Mesenchymal stem cell (in vitro differentiated cells and primary cell): Measurements from ENCODE around the gene C2orf80.

ENCODE experiments used
- DNase-seq: peaks from one replicate; pipeline ENCODE4 v3.0.0-alpha.2; 2013
- H2AFZ ChIP-seq: one replicate; pipeline ENCODE4 v1.6.1; 2013; ENCODE audit warnings: low read depth, mild to moderate bottlenecking, control low read depth, inconsistent platforms, low read length, moderate library complexity
- H2AK5ac ChIP-seq: 2 replicates; pipeline ENCODE4 v1.6.1; 2013; ENCODE audit warnings: low read length, moderate library complexity, mild to moderate bottlenecking, inconsistent platforms; ENCODE audit not compliant: severe bottlenecking
- H2BK120ac ChIP-seq: one replicate; pipeline ENCODE4 v1.6.1; 2013; ENCODE audit warnings: low read depth, mild to moderate bottlenecking, inconsistent platforms, low read length, moderate library complexity
- H2BK12ac ChIP-seq, 2 experiments: one replicate each; pipeline ENCODE4 v1.6.1; 2013; ENCODE audit warnings: inconsistent platforms in 2 of 2, low read length in 2 of 2, mild to moderate bottlenecking in 2 of 2, moderate library complexity in 2 of 2, control low read depth in 1 of 2
- H2BK15ac ChIP-seq: one replicate; pipeline ENCODE4 v1.6.1; 2013; ENCODE audit warnings: mild to moderate bottlenecking, low read depth, inconsistent platforms; ENCODE audit not compliant: poor library complexity, severe bottlenecking
- H2BK5ac ChIP-seq: 2 replicates; pipeline ENCODE4 v1.6.1; 2013; ENCODE audit warnings: low read depth, mild to moderate bottlenecking, low read length, control low read depth, inconsistent platforms; ENCODE audit not compliant: poor library complexity, severe bottlenecking
- H3K14ac ChIP-seq, 2 experiments: one replicate each; pipeline ENCODE4 v1.6.1; 2013; ENCODE audit warnings: inconsistent platforms in 2 of 2, low read length in 2 of 2, control low read depth in 1 of 2, mild to moderate bottlenecking in 1 of 2, moderate library complexity in 1 of 2
- H3K18ac ChIP-seq, 2 experiments: one replicate each; pipeline ENCODE4 v1.6.1; 2013; ENCODE audit warnings: inconsistent platforms in 2 of 2, low read length in 2 of 2, control low read depth in 1 of 2, low read depth in 1 of 2, mild to moderate bottlenecking in 1 of 2
- H3K23ac ChIP-seq, 2 experiments: one replicate each; pipeline ENCODE4 v1.6.1; 2013; ENCODE audit warnings: inconsistent platforms in 2 of 2, low read length in 2 of 2, mild to moderate bottlenecking in 2 of 2, moderate library complexity in 2 of 2, control low read depth in 1 of 2
- H3K27ac ChIP-seq: 2 replicates; pipeline ENCODE4 v1.5.1; 2013; ENCODE audit warnings: mild to moderate bottlenecking, moderate library complexity, low read length, control low read depth, inconsistent platforms; ENCODE audit not compliant: poor library complexity, severe bottlenecking
- H3K27me3 ChIP-seq, 2 experiments: 2 replicates each; pipeline versions ENCODE4 v1.6.1 to v1.7.0; 2013; ENCODE audit warnings: low read length in 2 of 2, mild to moderate bottlenecking in 2 of 2, moderate library complexity in 2 of 2, control low read depth in 1 of 2, inconsistent platforms in 1 of 2; ENCODE audit not compliant: control insufficient read depth in 1 of 2, insufficient read depth in 1 of 2
- H3K36me3 ChIP-seq, 2 experiments: 2 replicates each; pipeline versions ENCODE4 v1.6.1 to v1.7.0; 2013; ENCODE audit warnings: low read length in 2 of 2, control low read depth in 1 of 2, inconsistent platforms in 1 of 2, low read depth in 1 of 2, mild to moderate bottlenecking in 1 of 2; ENCODE audit not compliant: insufficient read depth in 2 of 2, control insufficient read depth in 1 of 2
- H3K4ac ChIP-seq, 2 experiments: one replicate each; pipeline ENCODE4 v1.6.1; 2013; ENCODE audit warnings: inconsistent platforms in 2 of 2, low read length in 2 of 2, mild to moderate bottlenecking in 2 of 2, moderate library complexity in 2 of 2, control low read depth in 1 of 2, low read depth in 1 of 2
- H3K4me1 ChIP-seq: 2 replicates; pipeline ENCODE4 v1.6.1; 2013; ENCODE audit warnings: low read depth, low read length, control low read depth; ENCODE audit not compliant: control insufficient read depth, insufficient read depth
- H3K4me2 ChIP-seq: 2 replicates; pipeline ENCODE4 v1.6.1; 2013; ENCODE audit warnings: low read length, mild to moderate bottlenecking, inconsistent platforms; ENCODE audit not compliant: poor library complexity, severe bottlenecking
- H3K4me3 ChIP-seq, 2 experiments: 2 replicates each; pipeline versions ENCODE4 v1.5.1 to v1.7.0; 2013; ENCODE audit warnings: low read length in 2 of 2, mild to moderate bottlenecking in 2 of 2, control low read depth in 1 of 2, low read depth in 1 of 2; ENCODE audit not compliant: insufficient read depth in 1 of 2
- H3K79me1 ChIP-seq: replicated peaks from 2 replicates; pipeline ENCODE4 v1.6.1; 2013; ENCODE audit warnings: mild to moderate bottlenecking, control low read depth, low read length, inconsistent platforms; ENCODE audit not compliant: poor library complexity, severe bottlenecking
- H3K9ac ChIP-seq: 2 replicates; pipeline ENCODE4 v1.7.0; 2013; ENCODE audit warnings: mild to moderate bottlenecking, low read length, moderate library complexity
- H3K9me3 ChIP-seq: 2 replicates; pipeline ENCODE4 v1.7.0; 2013; ENCODE audit warnings: mild to moderate bottlenecking, low read length; ENCODE audit not compliant: control insufficient read depth
- H4K8ac ChIP-seq: one replicate; pipeline ENCODE4 v1.6.1; 2013; ENCODE audit warnings: inconsistent platforms, mild to moderate bottlenecking, low read length, moderate library complexity
- H4K91ac ChIP-seq: one replicate; pipeline ENCODE4 v1.6.1; 2013; ENCODE audit warnings: mild to moderate bottlenecking, low read length, inconsistent platforms
- WGBS: methylation state at CpG from one replicate; pipeline ENCODE4 v1.1.7; 2013; ENCODE audit warnings: mixed read lengths; 5-methylcytosine and 5-hydroxymethylcytosine counted together

C2orf80 gene

GRCh38 chr2:208172125-208172524, 17.7 kb downstream of the C2orf80 start:
- Histone ChIP-seq H3K79me1 (no peaks in the 10 kb centered on the region), H3K9ac (no peak overlapping the region), H2AK5ac (no peak overlapping the region), H2BK120ac (no peak overlapping the region), H2BK15ac (no peak overlapping the region), H3K23ac (no peak overlapping the region), H3K4me1 (no peaks in the 10 kb centered on the region), H2BK5ac (no peak overlapping the region), H3K27ac (no peak overlapping the region), H3K14ac (no peak overlapping the region), H3K4me3 (no peak overlapping the region), H3K4me2 (no peak overlapping the region), H3K36me3 (no peaks in the 10 kb centered on the region), H3K4ac (no peak overlapping the region), H2AFZ (no peak overlapping the region), H4K8ac (no peak overlapping the region), H3K27me3 (no peaks in the 10 kb centered on the region), H3K18ac (no peak overlapping the region), H4K91ac (no peak overlapping the region), H3K9me3 (no peaks in the 10 kb centered on the region), H2BK12ac (no peak overlapping the region)
- WGBS = 89% methylated on average over 4 of the region's 4 CpGs
- no peak for DNase-seq

DNA sequence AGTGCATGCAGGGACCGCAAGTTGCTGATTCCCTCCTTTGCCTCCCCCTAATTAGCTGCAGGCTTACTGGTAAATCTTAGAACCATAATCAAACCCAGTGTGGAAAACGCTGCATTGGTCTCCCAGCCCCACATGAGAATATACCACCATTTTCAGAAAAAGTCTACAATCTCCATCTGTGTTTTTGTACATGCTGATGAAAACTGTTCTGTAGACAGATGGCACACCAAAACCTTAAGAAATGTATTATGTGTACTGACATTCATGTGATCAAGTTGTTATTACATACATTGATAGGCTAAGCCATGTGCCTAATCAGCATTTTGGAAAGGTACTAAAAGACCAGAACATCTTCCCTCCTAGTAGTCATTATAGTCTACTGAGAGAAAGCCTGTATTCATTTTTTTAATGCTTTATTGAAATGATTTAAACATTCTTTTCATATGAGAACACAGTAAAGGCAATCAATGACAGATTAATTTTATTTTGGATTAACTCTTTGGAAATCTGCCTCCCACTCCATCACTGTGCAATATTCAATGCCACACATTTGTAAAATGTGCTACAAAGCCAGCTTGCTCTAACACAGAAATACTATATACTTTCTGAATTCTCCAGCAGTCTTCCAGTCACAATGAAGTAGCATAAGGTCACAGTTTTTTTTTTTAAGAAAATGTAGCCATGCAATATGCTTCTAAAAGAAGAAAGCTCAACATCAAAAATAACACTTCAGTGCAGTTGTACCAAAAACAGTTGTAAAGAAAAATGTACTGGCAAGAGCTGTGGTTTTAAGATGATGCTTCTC, 24.7 kb downstream of the C2orf80 start:
- no peak for DNase-seq
- H3K36me3 ChIP-seq = no peaks in the 10 kb centered on the region
- no peak overlapping the region for H3K4me2 ChIP-seq
- WGBS = 76% methylated on average over 1 of the region's 2 CpGs
- H3K27me3 ChIP-seq = peaks cover 4 to 6% of the 10 kb centered on the region in 2 experiments
- no peak overlapping the region for H3K4me3 ChIP-seq
- H2BK15ac ChIP-seq = no peak overlapping the region
- no peak overlapping the region for H4K8ac ChIP-seq
- no peak overlapping the region for H3K27ac ChIP-seq
- H3K4me1 ChIP-seq = no peaks in the 10 kb centered on the region
- no peak overlapping the region for H3K18ac ChIP-seq
- H3K4ac ChIP-seq = no peak overlapping the region
- no peak overlapping the region for H2AK5ac ChIP-seq
- no peak overlapping the region for H4K91ac ChIP-seq
- no peak overlapping the region for H3K9ac ChIP-seq
- no peaks in the 10 kb centered on the region for H3K79me1 ChIP-seq
- H3K23ac ChIP-seq = no peak overlapping the region
- no peak overlapping the region for H2AFZ ChIP-seq
- no peak overlapping the region for H2BK5ac ChIP-seq
- H3K9me3 ChIP-seq = no peaks in the 10 kb centered on the region
- no peak overlapping the region for H3K14ac ChIP-seq
- H2BK120ac ChIP-seq = no peak overlapping the region
- H2BK12ac ChIP-seq = no peak overlapping the region

DNA sequence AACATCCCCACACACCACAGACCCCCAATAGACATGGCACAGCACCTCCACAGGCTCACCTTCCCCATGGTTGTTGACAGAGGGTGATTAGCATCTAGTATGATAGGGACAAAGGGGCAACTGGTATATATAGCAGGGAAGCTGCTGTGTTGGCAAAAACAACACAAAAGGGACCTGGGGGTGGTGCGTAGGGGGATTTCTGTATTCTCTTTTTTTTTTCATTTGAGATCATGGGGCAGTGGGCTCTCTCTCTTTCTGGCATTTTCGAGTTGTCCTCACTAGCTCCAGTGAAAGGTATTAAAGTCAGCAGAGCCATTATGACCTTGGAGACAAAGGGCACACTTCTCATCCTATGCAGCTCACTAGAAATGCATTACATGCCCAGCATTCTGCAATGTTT, 26.3 kb downstream of the C2orf80 start, which contains the start of gene CRYGA:
Gene CRYGA, minus strand, starts transcription at position 101 of the 400 bp plus-strand sequence. Its CDS starts 33 bp downstream, at position 68.
- H3K4ac ChIP-seq = no peak within 1 kb of the TSS
- no peak within 1 kb of the TSS for H2BK120ac ChIP-seq
- no peaks in the 10 kb centered on the region for H3K79me1 ChIP-seq
- no peak within 1 kb of the TSS for H2AFZ ChIP-seq
- H2BK12ac ChIP-seq = no peak within 1 kb of the TSS
- 48% methylated on average over 2 of the region's 2 CpGs for WGBS
- no peak within 1 kb of the TSS for H3K4me3 ChIP-seq
- H3K36me3 ChIP-seq = no peaks in the 10 kb centered on the region
- H3K27ac ChIP-seq = no peak within 1 kb of the TSS
- H3K23ac ChIP-seq = no peak within 1 kb of the TSS
- no peak within 1 kb of the TSS for H3K18ac ChIP-seq
- no peak within 1 kb of the TSS for H4K91ac ChIP-seq
- peaks cover 4 to 6% of the 10 kb centered on the region in 2 experiments for H3K27me3 ChIP-seq
- H3K9me3 ChIP-seq = no peaks in the 10 kb centered on the region
- no peak within 1 kb of the TSS for H3K14ac ChIP-seq
- no peak within 1 kb of the TSS for H2AK5ac ChIP-seq
- DNase-seq = no peak
- no peak within 1 kb of the TSS for H3K4me2 ChIP-seq
- H4K8ac ChIP-seq = no peak within 1 kb of the TSS
- no peak within 1 kb of the TSS for H3K9ac ChIP-seq
- H2BK5ac ChIP-seq = no peak within 1 kb of the TSS
- H2BK15ac ChIP-seq = no peak within 1 kb of the TSS
- no peaks in the 10 kb centered on the region for H3K4me1 ChIP-seq

DNA sequence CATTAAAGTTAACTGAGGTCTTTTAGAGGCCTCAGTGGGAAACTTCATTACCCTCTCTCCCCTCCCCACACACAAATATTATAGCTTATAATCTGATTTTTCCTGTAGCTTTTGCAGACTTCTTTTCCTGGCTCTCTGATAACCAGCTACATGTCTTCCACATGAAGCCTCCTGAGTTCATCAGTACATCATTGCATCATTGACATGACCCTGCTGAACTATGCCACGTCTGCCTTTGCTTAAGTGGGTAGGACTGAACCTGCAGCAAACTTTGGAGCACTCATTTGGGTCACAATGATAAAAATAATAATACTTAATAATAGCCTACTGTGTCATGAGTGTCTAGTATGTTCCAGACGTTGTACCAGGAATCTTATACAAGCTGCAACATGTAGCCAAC, 33.4 kb downstream of the C2orf80 start:
- Histone ChIP-seq H3K14ac (no peak overlapping the region), H3K4me2 (no peak overlapping the region), H4K8ac (no peak overlapping the region), H3K79me1 (no peaks in the 10 kb centered on the region), H3K23ac (no peak overlapping the region), H2AK5ac (no peak overlapping the region), H4K91ac (no peak overlapping the region), H2AFZ (no peak overlapping the region), H2BK120ac (no peak overlapping the region), H3K4me3 (no peak overlapping the region), H2BK5ac (no peak overlapping the region), H3K9ac (no peak overlapping the region), H3K36me3 (no peaks in the 10 kb centered on the region), H3K4me1 (no peaks in the 10 kb centered on the region), H2BK12ac (no peak overlapping the region), H3K27ac (no peak overlapping the region), H3K4ac (no peak overlapping the region), H3K9me3 (no peaks in the 10 kb centered on the region), H3K27me3 (peaks cover 0 to 10% of the 10 kb centered on the region in 2 experiments), H2BK15ac (no peak overlapping the region), H3K18ac (no peak overlapping the region)
- WGBS = 55% methylated on average over 2 of the region's 2 CpGs
- DNase-seq = no peak
